SH-SY5Y (cell line): ENCODE data around the gene EDN2.

Experiments
- GATA2 ChIP-seq: IDR thresholded peaks from 2 replicates; pipeline ENCODE4 v1.6.1; 2011; ENCODE audit warnings: mild to moderate bottlenecking, low read depth, low read length
- GATA3 ChIP-seq: IDR thresholded peaks from 2 replicates; pipeline ENCODE4 v1.6.1; 2011; ENCODE audit warnings: low read depth, mild to moderate bottlenecking, low read length, moderate library complexity

GRCh38 chr1:41523949-41524675 is 39.6 kb upstream of the EDN2 start:
- TF ChIP-seq GATA2 (no peak), GATA3 (no peak)
